ENCODE measurements around the gene CENPB.
"Not testable (repeated sequence)": the region's sequence is repeated elsewhere in the genome, so short reads cannot be mapped to it uniquely, and the experiment has no call there.

CENPB gene, protein sequence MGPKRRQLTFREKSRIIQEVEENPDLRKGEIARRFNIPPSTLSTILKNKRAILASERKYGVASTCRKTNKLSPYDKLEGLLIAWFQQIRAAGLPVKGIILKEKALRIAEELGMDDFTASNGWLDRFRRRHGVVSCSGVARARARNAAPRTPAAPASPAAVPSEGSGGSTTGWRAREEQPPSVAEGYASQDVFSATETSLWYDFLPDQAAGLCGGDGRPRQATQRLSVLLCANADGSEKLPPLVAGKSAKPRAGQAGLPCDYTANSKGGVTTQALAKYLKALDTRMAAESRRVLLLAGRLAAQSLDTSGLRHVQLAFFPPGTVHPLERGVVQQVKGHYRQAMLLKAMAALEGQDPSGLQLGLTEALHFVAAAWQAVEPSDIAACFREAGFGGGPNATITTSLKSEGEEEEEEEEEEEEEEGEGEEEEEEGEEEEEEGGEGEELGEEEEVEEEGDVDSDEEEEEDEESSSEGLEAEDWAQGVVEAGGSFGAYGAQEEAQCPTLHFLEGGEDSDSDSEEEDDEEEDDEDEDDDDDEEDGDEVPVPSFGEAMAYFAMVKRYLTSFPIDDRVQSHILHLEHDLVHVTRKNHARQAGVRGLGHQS

DNA sequence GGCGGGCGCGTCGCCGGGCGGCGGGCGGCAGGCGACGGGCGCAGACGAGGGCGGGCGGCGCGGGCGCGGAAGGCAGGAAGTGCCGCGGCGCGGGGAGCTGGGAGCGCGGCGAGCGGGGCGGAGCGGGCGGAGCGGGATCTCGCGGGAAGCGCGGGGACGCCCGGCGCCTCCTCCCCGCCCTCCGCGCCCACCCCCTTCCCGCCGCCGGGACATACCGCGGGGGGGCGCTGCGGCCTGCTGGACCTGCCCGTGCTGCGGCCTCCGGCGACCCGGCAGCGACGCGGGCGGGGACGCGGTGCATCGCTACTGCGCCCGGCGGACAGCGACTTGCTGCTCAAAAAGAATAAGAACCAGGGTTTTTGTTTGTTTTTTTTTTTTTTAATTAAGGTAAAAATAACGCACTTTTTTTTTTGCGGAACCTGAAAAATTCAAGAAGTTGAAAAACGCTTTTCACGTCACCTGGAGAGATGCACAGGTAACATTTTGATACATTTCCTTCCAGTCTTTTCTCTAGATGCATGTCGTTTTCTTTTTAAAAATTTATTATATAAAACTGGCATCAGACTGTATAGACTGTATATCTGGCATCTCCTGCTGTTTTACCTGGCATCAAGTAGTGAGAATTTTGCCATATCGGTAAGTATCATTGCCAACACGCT is at the start of gene CENPB:
CENPB (minus strand) TSS at position 76 of the 659 bp plus-strand sequence. CDS start 257 bp downstream, outside the sequence.
- peak; percentile 47 for DNase-seq

- no peak for DNase-seq
These were observed 49.6 kb upstream of the CENPB start for GRCh38 chr20:3836132-3836531.

- not testable (repeated sequence) for DNase-seq
These were observed 43.4 kb upstream of the CENPB start for GRCh38 chr20:3829891-3830290.

DNA sequence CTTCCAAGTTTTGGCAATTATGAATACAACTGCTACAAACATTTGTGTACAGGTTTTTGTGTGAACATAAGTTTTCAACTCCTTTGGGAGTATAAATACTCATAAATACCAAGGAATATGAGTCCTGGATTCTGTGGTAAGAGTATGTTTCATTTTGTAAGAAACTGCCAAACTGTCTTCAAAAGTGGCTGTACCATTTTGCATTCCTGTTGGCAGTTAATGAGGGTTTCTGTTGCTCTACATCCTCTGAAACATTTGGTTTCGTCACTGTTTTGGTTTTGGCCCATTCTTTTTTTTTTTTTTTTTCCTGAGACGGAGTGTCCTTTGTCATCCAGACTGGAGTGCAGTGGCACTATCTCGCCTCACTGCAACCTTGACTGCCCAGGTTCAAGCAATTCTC is 42.3 kb upstream of the CENPB start:
- no peak for DNase-seq

DNA sequence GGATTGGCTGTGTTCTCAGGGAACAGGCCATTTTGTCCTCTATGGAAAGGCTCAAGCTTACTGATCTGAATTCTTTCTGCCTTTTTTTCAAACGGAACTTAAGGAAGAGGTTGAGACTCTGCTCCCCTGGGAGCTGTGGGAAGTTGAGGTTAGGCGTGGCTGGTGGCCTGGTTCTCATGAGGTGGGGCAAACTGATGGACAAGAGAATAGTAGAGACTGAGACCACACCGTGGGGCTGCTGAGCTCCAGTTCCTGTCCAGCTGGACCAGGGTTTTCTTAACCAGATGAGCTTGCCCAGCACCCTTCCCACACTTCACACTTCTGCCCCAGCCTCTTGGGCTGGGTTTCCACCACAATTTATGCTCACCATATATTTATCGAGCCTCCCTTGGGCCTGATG is 39.9 kb upstream of the CENPB start:
- no peak for DNase-seq

DNA sequence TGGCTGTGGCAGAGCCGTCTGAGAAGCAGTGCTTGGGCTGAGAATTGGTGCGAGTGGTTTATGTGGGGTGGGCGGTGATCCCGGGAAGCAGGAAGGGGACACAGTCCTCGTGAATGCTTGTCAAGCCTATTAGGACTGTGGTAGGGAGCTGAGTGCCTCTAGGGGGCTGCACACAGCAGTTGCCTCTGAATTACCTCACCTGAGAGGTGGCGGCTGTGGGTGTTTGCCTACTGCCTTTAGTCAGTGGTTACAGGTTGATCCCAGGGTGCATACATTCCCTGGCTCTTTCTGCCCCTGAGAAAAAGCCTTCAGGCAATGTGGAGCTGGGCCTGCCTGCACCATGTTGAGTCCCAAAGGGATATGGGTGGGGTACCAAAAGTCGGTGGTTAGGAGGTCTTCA is 39.0 kb upstream of the CENPB start:
- DNase-seq = no peak

GRCh38 chr20:3823881-3824280 is 37.3 kb upstream of the CENPB start:
- DNase-seq = no peak

DNA sequence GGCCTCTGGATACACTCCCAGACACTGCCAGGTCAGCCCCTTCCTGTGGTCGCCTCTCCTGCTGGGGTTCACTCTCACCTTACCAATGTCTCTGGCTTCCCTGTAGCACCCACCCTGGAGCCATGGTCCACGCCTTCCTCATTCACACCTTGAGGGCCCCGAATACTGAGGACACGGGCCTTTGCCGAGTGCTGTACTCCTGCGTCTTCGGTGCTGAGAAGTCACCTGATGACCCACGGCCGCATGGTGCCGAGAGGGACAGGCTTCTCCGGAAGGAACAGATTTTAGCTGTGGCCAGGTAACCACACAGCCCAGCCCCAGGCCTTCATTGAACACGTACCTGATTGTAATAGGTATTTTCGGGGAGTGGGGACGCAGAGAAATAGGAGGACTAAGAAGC is 35.5 kb upstream of the CENPB start:
- no peak for DNase-seq

GRCh38 chr20:3820901-3821727 is 34.6 kb upstream of the CENPB start:
- DNase-seq = no peak

DNA sequence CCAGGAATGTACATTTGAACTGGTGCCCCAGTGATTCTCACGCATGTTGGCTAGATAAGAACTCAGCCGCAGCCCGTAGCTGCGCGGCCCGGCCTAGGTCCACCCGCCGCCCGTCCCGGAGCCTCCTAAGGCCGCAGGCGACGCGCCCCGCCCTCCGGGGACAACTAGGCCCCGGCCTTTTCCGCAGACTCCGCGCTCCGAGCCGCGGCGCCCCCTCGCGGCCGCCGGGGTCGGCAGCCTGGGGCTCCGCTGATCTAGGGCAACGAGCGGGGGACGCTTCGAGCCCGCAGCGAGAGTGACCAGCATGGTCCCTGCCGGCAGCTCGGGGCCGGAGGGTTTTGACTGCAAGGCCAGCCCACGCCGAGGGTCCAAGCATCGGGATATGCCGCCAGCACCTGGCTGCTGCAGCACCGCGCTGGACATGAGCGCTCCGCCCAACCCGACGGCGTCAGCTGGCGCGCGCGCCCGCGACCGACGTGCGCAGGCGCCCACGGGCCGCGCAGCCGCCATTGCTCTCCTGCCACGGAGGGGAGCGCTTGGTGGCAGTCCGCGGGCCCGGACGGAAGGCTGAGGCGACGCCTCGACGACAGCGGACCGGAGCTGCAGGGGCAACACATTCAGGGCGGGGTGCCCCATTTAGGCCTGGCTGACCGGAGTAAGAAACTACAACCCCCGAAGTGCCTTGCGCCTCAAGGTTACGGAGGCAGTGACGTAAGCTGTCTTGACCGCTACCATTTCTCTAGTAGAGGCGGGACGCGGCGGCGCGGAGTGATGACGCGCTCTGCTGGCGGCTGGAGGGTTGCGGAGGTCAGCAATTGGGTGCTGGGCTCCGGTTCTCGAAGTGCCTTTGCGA is 33.7 kb upstream of the CENPB start, which contains the start of gene AP5S1:
AP5S1 (plus strand) TSS at position 500 of the 853 bp plus-strand sequence. CDS start 1,571 bp downstream, outside the sequence.
- peak; percentile 67 for DNase-seq

- no peak for DNase-seq
These were observed 33.0 kb upstream of the CENPB start for GRCh38 chr20:3819411-3820047.

GRCh38 chr20:3818155-3819151 is 31.9 kb upstream of the CENPB start:
- no peak for DNase-seq

GRCh38 chr20:3815703-3816315 is 29.3 kb upstream of the CENPB start:
- DNase-seq = no peak

GRCh38 chr20:3814928-3815495 is 28.5 kb upstream of the CENPB start:
- no peak for DNase-seq

DNA sequence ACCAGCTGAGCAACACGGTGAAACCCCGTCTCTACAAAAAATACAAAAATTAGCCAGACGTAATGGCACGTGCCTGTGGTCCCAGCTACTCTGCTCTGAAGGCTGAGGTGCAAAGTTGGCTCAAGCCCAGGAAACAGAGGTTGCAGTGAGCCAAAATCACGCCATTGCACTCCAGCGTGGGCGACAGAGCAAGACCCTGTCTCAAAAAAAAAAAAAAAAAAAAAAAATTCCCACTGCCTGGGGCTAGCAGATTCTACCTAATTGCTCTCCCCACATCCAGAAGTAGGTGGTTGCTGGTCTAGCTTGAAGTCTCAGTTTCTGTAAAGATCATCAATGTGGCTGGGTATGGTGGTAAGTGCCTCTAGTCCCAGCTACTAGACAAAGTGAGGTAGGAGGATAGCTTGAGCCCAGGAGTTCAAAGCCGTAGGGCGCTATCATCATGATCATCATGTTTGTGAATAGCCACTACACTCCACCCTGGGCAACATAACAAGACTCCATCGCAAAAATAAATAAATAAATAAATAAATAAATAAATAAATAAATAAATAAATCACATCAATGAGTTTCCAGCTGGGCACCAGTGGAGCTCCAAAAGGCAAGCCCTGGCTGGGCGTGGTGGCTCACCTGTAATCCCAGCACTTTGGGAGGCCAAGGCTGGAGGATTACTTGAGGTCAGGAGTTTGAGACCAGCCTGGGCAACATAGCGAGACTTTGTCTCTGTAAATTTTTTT is 27.5 kb upstream of the CENPB start:
- no peak for DNase-seq

GRCh38 chr20:3812975-3813847 is 26.7 kb upstream of the CENPB start:
- no peak for DNase-seq

GRCh38 chr20:3812259-3812681 is 25.7 kb upstream of the CENPB start:
- no peak for DNase-seq

Measured in NCI-H187 treated with DMSO at 0.1 percent for 48 hours (cell line).